Measurements from ENCODE around the gene PTPN1.
"Not testable (repeated sequence)": the region's sequence is repeated elsewhere in the genome, so short reads cannot be mapped to it uniquely, and the experiment has no call there.

PTPN1 gene

GRCh38 chr20:50592282-50593004 lies 82.3 kb downstream of the PTPN1 start:
- no peak for DNase-seq (ENCODE audit: low spot score)

- DNase-seq (ENCODE audit: low spot score): no peak
Observed at GRCh38 chr20:50593005-50593335, 82.8 kb downstream of the PTPN1 start.

- DNase-seq (ENCODE audit: low spot score): no peak
Observed at GRCh38 chr20:50594231-50594590, 84.0 kb downstream of the PTPN1 start.

- DNase-seq (ENCODE audit: low spot score): no peak
Observed at GRCh38 chr20:50594591-50595432, 84.6 kb downstream of the PTPN1 start.

DNA sequence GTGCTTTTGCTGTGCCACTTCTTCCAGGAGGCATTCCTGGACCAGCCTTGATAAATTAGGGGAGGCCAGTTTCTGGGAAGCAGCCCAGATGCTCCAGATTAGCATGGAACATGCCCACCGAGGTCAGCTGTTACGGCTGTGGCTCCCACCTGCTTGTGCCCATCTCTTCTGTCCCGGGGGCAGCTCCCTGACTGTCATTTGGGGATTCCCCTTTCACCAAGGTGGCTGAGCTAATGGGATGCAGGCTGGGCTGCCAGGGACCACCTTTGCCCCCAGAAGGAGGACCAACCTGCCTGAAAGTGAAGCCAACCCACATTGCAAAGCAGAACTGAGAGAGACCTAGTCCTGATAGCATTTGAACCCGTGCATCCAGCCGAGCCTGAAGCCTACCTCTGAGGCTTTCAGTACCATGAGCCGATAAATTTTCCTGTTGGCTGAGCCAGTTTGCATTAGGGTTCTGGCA lies 85.3 kb downstream of the PTPN1 start:
- DNase-seq (ENCODE audit: low spot score): no peak

GRCh38 chr20:50595988-50596693 lies 86.0 kb downstream of the PTPN1 start:
- DNase-seq (ENCODE audit: low spot score): no peak

DNA sequence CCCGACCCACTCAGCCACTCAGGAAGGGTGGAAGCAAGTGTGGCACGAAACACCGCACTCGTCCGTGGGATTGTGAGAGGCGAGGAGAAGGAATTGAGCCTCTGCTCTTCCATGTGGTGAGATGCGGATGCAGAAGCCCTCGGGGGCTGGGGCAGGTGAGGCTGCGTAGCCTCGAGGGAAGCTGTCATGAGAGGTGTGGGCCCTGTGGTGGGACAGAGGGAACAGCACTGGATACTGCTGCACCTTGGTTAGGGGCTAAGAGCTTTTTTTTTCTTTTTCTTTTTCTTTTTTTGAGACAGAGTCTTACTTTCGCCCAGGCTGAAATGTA lies 86.5 kb downstream of the PTPN1 start:
- no peak for DNase-seq (ENCODE audit: low spot score)

GRCh38 chr20:50597406-50597969 lies 87.3 kb downstream of the PTPN1 start:
- no peak for DNase-seq (ENCODE audit: low spot score)

- no peak for DNase-seq (ENCODE audit: low spot score)
Observed at GRCh38 chr20:50598074-50598473, 87.9 kb downstream of the PTPN1 start.

DNA sequence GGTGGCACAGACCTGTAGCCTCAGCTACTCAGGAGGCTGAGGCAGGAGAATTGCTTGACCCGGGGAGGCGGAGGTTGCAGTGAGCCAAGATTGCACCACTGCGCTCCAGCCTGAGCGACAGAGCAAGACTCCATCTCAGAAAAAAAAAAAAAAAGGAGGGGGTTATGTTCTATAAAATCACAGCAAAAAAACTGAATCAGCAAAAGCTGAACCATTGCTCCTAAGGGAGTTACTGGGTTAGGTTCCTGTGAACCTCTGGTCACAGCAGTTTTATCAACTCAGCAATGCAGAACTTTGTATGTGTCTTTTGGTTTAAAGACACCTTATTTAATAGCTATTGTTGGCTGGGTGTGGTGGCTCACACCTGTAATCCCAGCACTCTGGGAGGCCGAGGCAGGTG lies 88.6 kb downstream of the PTPN1 start:
- DNase-seq (ENCODE audit: low spot score): not testable (repeated sequence)

DNA sequence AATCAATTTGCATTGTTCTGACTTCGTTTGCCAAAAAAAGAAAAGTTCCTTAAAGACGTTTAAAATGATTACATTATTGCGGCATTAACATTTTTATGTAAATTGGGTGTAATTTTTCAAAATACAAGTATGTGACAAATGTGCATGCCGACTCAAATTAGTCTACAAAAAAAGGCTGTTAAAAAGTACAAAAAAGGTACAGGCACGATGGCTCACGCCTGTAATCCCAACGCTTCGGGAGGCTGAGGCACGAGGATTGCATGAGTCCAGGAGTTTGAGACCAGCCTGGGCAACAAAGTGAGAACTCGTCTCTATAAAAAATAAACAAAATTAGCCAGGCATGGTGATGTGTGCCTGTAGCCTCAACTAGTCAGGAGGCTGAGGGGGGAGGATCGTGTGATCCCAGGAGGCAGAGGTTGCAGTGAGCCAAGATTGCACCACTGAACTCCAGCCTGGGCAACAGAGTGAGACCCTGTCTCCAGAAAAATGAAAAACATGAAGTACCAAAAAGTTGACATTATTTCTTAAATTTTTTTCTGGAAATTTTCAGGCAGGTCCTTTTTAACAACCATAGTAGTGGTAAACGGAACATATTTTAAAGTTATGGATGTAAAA lies 90.2 kb downstream of the PTPN1 start:
- no peak for DNase-seq (ENCODE audit: low spot score)

- DNase-seq (ENCODE audit: low spot score): no peak
Observed at GRCh38 chr20:50601511-50602431, 91.6 kb downstream of the PTPN1 start.

DNA sequence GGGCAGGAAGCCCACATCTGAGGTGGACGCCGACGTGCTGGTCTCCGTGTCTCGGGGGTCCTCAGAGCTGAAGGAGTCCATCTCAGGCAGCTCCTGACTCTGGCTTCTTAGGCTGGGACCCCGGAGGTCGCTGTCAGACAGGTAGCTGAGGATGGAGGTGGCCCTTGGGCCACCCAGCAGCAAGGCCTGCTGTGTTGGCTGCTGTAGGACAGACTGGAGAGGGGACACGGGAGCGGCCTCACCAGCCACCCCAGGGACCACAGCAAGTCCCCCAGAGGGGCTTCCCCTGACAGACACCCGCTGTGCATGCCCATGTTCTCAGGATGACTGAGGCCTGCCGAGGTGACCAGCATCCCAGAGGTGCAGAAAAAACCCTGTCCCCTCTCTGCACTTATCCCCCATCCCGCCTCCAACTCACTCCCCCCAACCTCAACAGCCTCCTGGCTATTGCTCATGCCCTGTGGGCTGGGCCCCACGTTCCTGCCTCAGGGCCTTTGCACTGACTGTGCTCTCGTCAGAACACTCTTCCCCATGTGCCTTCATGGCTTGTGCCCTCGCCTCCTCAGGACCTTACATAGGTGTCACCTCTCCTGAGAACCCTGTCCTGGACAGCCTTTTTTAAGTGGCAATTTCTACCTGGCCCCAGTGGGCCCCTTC lies 92.4 kb downstream of the PTPN1 start:
- no peak for DNase-seq (ENCODE audit: low spot score)

GRCh38 chr20:50604451-50604850 lies 94.3 kb downstream of the PTPN1 start:
- DNase-seq (ENCODE audit: low spot score): no peak

- no peak for DNase-seq (ENCODE audit: low spot score)
Observed at GRCh38 chr20:50605136-50605535, 95.0 kb downstream of the PTPN1 start.

DNA sequence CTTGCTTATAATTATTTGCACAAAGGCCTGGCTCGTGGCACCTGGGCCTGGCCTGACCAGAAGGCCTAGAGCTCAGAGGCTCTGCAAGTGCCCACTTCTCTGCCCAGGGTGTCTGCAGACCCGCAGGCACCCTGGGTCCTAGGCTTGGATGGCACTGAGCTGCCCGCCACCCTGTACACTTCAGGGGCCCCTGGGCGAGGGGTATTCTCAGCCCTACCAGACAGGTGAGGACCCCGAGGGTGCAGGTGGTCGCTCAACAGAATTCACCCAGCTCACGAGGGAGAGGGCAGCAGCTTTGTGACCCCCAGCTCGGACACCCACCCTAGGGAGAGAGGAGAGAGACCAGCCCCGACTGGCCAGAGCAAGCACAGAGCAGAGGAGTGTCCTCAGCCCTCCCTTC lies 97.3 kb downstream of the PTPN1 start:
- no peak for DNase-seq (ENCODE audit: low spot score)

DNA sequence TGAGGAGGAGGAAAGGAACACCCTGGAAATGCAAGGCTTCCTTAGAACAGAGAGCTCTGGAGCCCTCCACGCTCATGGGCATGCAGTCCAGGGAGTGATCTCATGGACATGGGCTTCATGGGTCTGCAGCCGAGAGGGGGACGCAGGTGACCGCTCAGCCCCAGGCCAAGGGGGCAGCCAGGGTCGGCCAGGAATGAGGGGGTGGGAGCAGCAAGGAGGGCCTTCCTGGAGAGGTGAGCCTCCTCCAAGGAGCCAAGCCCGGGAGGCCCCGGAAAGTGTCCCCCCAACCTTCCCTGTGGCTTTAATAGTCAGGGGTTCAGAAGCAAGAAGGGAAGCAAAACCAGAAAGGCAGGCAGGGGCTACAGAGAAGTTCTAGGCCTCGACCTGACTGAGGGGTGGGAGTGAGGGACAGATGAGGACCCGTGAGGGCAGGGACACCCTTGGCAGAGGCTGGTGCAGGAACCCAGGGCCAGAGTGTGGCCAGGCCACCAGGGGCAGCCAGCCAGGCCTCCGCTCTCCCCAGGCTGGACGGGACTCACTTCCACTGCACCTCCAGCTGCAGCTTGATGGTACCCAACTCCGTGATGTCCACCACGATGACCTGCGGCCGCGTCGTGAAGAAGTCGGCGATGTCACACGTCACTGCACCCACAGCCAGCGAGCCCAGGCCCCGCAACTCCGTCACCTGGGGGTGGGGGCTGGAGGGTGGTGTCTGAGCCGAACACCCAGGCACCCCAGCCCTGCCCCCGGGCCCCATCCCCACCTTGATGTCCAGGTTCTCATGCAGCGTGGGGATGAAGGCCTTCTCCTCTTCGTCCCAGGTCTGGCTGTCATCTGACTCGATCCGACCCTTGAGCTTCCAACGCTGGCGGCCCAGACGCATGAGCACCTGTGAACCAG lies 97.9 kb downstream of the PTPN1 start:
- no peak for DNase-seq (ENCODE audit: low spot score)

DNA sequence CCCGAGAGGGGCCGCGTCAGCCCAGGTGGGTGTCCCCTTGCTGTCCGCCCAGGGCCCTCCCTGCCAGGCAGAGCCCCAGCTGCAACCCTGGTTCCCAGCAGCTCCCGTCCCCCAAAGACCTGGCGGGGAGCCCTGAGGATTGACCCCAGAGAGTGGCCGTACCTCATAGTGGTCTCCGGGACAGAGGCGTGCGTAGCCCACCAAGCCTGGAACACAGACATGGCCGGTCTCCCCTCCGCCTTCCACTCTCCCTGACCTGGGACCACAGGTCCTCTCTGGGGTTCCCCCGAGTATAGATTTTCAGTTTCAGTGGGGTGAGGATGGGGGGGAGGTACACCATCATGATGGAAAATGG lies 98.5 kb downstream of the PTPN1 start:
- no peak for DNase-seq (ENCODE audit: low spot score)

DNA sequence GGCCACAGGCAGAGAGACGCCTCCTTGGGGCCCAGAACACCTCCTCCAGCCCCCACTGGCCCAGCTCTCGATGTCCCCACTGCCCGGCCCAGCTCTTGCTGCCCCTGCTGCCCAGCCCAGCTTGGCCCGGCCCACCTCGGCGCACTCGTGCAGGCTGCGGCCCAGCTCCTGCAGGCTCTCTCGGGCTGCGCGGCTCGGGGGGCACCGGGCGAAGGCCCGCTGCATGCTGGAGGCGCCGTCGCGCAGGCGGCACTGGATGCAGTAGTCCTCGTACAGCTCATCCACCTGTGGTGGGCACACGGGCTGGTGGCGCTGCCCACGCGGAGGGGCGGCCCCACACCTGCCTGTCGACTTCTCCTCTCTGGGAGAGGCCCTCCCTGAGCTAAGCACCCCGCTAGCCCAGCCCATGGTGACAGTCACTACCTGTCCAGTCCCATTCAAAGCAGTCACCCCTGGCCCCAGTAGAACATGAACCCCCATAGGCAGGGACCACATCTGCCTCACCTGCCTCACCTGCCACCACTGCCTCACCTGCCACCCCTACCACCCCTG lies 99.3 kb downstream of the PTPN1 start:
- DNase-seq (ENCODE audit: low spot score): no peak
